ENCODE data around the gene ERMP1.
"Not testable (repeated sequence)": the region's sequence is repeated elsewhere in the genome, so short reads cannot be mapped to it uniquely, and the experiment has no call there.

GRCh38 chr9:5783420-5783819 is 49.5 kb downstream of the ERMP1 start:
- TF ChIP-seq TAF1 (IDR thresholded peaks at IDR 0.05; ENCODE audit: borderline replicate concordance, low read depth, low read length); POLR2A (IDR thresholded peaks at IDR 0.05; ENCODE audit: low read depth, low read length); POLR2AphosphoS5 (IDR thresholded peaks at IDR 0.05; ENCODE audit: low read depth, low read length): not testable (repeated sequence)

All from GM12892 (cell line).